Measurements from ENCODE around the gene NCAM2.

Gene NCAM2

GRCh38 chr21:21231913-21232312 is 233.7 kb downstream of the NCAM2 start:
- no peak for FAIRE-seq

- FAIRE-seq, result peak; percentile 84
Measured at GRCh38 chr21:21232320-21232719, 234.1 kb downstream of the NCAM2 start.

GRCh38 chr21:21233051-21233450 is 234.8 kb downstream of the NCAM2 start:
- FAIRE-seq, result no peak

- FAIRE-seq, result no peak
Measured at GRCh38 chr21:21236996-21237395, 238.8 kb downstream of the NCAM2 start.

GRCh38 chr21:21238629-21239400 is 240.6 kb downstream of the NCAM2 start:
- FAIRE-seq, result no peak

- FAIRE-seq, result no peak
Measured at GRCh38 chr21:21241391-21241790, 243.2 kb downstream of the NCAM2 start.

GRCh38 chr21:21246007-21246406 is 247.8 kb downstream of the NCAM2 start:
- no peak for FAIRE-seq

GRCh38 chr21:21247424-21247823 is 249.2 kb downstream of the NCAM2 start:
- no peak for FAIRE-seq

- FAIRE-seq, result no peak
Measured at GRCh38 chr21:21262048-21262447, 263.8 kb downstream of the NCAM2 start.

GRCh38 chr21:21268061-21268471 is 269.9 kb downstream of the NCAM2 start:
- FAIRE-seq, result no peak

- FAIRE-seq, result no peak
Measured at GRCh38 chr21:21268885-21269284, 270.7 kb downstream of the NCAM2 start.

GRCh38 chr21:21279193-21279901 is 281.1 kb downstream of the NCAM2 start:
- FAIRE-seq, result no peak

GRCh38 chr21:21283810-21284209 is 285.6 kb downstream of the NCAM2 start:
- no peak for FAIRE-seq

GRCh38 chr21:21286170-21286798 is 288.1 kb downstream of the NCAM2 start:
- FAIRE-seq, result no peak

- FAIRE-seq, result no peak
Measured at GRCh38 chr21:21290751-21291150, 292.5 kb downstream of the NCAM2 start.

GRCh38 chr21:21291883-21292569 is 293.8 kb downstream of the NCAM2 start:
- no peak for FAIRE-seq

GRCh38 chr21:21295303-21295702 is 297.1 kb downstream of the NCAM2 start:
- no peak for FAIRE-seq

GRCh38 chr21:21297211-21297610 is 299.0 kb downstream of the NCAM2 start:
- no peak for FAIRE-seq

- no peak for FAIRE-seq
Measured at GRCh38 chr21:21301013-21301412, 302.8 kb downstream of the NCAM2 start.

- no peak for FAIRE-seq
Measured at GRCh38 chr21:21309510-21309909, 311.3 kb downstream of the NCAM2 start.

GRCh38 chr21:21324297-21324696 is 326.1 kb downstream of the NCAM2 start:
- FAIRE-seq, result no peak

GRCh38 chr21:21332492-21332891 is 334.3 kb downstream of the NCAM2 start:
- FAIRE-seq, result no peak

GRCh38 chr21:21341041-21341440 is 342.8 kb downstream of the NCAM2 start:
- no peak for FAIRE-seq

All from TTC549 (cell line).